HG02870 (cell line): Measurements from ENCODE around the gene NFKB2.

Experiments used
- ATAC-seq: cut with Tn5 transposase; IDR thresholded peaks from one replicate; pipeline ENCODE4 v1.9.1; 2021; ENCODE audit warnings: mild to moderate bottlenecking, moderate library complexity; ENCODE audit not compliant: unreplicated experiment

NFKB2 gene

GRCh38 chr10:102407425-102408130 lies 12.1 kb downstream of the NFKB2 start:
- no peak for ATAC-seq

GRCh38 chr10:102408131-102408727 lies 12.7 kb downstream of the NFKB2 start:
- no peak for ATAC-seq

- no peak for ATAC-seq
Observed at GRCh38 chr10:102408728-102409603, 13.5 kb downstream of the NFKB2 start.

GRCh38 chr10:102409604-102410428 lies 14.3 kb downstream of the NFKB2 start:
- no peak for ATAC-seq

GRCh38 chr10:102410429-102411073 lies 15.0 kb downstream of the NFKB2 start:
- no peak for ATAC-seq

- no peak for ATAC-seq
Observed at GRCh38 chr10:102411341-102412255, 16.1 kb downstream of the NFKB2 start.

- ATAC-seq, result no peak
Observed at GRCh38 chr10:102412293-102412692, 16.8 kb downstream of the NFKB2 start.

- no peak for ATAC-seq
Observed at GRCh38 chr10:102413053-102413705, 17.7 kb downstream of the NFKB2 start.

- ATAC-seq, result no peak
Observed at GRCh38 chr10:102413806-102414561, 18.5 kb downstream of the NFKB2 start.

GRCh38 chr10:102414749-102415148 lies 19.2 kb downstream of the NFKB2 start:
- ATAC-seq, result no peak

GRCh38 chr10:102416283-102416682 lies 20.8 kb downstream of the NFKB2 start:
- no peak for ATAC-seq

- ATAC-seq, result no peak
Observed at GRCh38 chr10:102416695-102417094, 21.2 kb downstream of the NFKB2 start.

GRCh38 chr10:102418622-102419268 lies 23.2 kb downstream of the NFKB2 start, which contains the start of gene PSD:
PSD (minus strand) TSS chr10:102418785; CDS start chr10:102417038, 1,747 bp downstream.
- ATAC-seq, result no peak

- ATAC-seq, result no peak
Observed at GRCh38 chr10:102419269-102420180, 24.0 kb downstream of the NFKB2 start.

- no peak for ATAC-seq
Observed at GRCh38 chr10:102420181-102420713, 24.7 kb downstream of the NFKB2 start.
